Measurements from ENCODE around the gene TOPAZ1. TPM values are rescaled to one million over a fixed set of nuclear protein-coding genes. Genes with fewer than 3 reads are reported as not detected.

Gene TOPAZ1
- total and polyA plus RNA-seq, 9 of the 15 experiments (the other 6 are each of a cell fraction or from before 2014, with no cell fraction given), result 0.01 TPM; not detected in 8

GRCh38 chr3:44348993-44349392 is 107.3 kb downstream of the TOPAZ1 start (continued):
- TF ChIP-seq GTF2B (IDR thresholded peaks at IDR 0.05; ENCODE audit: extremely low read depth, insufficient read length), result no peak
- peak; percentile 74 for TF ChIP-seq DPF2 (IDR thresholded peaks at IDR 0.05)
- no peak for TF ChIP-seq XRCC3 (IDR thresholded peaks at IDR 0.05)
- peak; percentile 37; the same call in 1 of the 2 replicates for TF ChIP-seq MTA1 (IDR thresholded peaks at IDR 0.05; ENCODE audit: borderline replicate concordance)
- TF ChIP-seq SLC30A9 (CRISPR knock-in tag; IDR thresholded peaks at IDR 0.05), result no peak
- TF ChIP-seq SMARCE1 (IDR thresholded peaks at IDR 0.05), result peak; percentile 87
- TF ChIP-seq BDP1 (IDR thresholded peaks at IDR 0.05; ENCODE audit: insufficient read depth, insufficient read length), result no peak
- TF ChIP-seq ZNF408 (CRISPR knock-in tag; IDR thresholded peaks at IDR 0.05; ENCODE audit: low read depth), result no peak
- TF ChIP-seq ARHGAP35 (IDR thresholded peaks at IDR 0.05; ENCODE audit: partially characterized antibody), result no peak
- TF ChIP-seq LEF1 (IDR thresholded peaks at IDR 0.05), result no peak
- no peak for TF ChIP-seq CTCFL (IDR thresholded peaks at IDR 0.05; ENCODE audit: borderline replicate concordance, insufficient read depth, low read depth, low read length, poor library complexity, severe bottlenecking)
- no peak for TF ChIP-seq IRF2 (CRISPR knock-in tag; IDR thresholded peaks at IDR 0.05)
- no peak for TF ChIP-seq HSF4 (CRISPR knock-in tag; IDR thresholded peaks at IDR 0.05; ENCODE audit: borderline replicate concordance)
- no peak for TF ChIP-seq TAF15 (IDR thresholded peaks at IDR 0.05; ENCODE audit: low read depth, low read length)
- TF ChIP-seq GATAD2A (IDR thresholded peaks at IDR 0.05), result no peak
- no peak for TF ChIP-seq ELF4 (CRISPR knock-in tag; IDR thresholded peaks at IDR 0.05)
- no peak for TF ChIP-seq ZNF431 (CRISPR knock-in tag; IDR thresholded peaks at IDR 0.05)
- no peak for TF ChIP-seq SP1 (CRISPR knock-in tag; IDR thresholded peaks at IDR 0.05)
- TF ChIP-seq EZH2 (IDR thresholded peaks at IDR 0.05; ENCODE audit: borderline replicate concordance, low read depth, low read length), result no peak
- no peak for TF ChIP-seq KDM5B (IDR thresholded peaks at IDR 0.05; ENCODE audit: insufficient replicate concordance, low read depth, low read length)
- TF ChIP-seq NR2C2 (CRISPR knock-in tag; IDR thresholded peaks at IDR 0.05), result no peak
- TF ChIP-seq NR2C2 (tag; IDR thresholded peaks at IDR 0.05), result no peak
- no peak for TF ChIP-seq CHD1 (IDR thresholded peaks at IDR 0.05; ENCODE audit: low read length)
- TF ChIP-seq ZNF354B (CRISPR knock-in tag; IDR thresholded peaks at IDR 0.05), result no peak
- TF ChIP-seq TCF15 (CRISPR knock-in tag; IDR thresholded peaks at IDR 0.05), result no peak
- TF ChIP-seq CBFA2T3 (IDR thresholded peaks at IDR 0.05), result peak; percentile 43
- no peak for TF ChIP-seq ZNF384 (IDR thresholded peaks at IDR 0.05; ENCODE audit: low read depth, low read length)
- no peak for TF ChIP-seq HLTF (IDR thresholded peaks at IDR 0.05)
- no peak for TF ChIP-seq HCFC1 (IDR thresholded peaks at IDR 0.05; ENCODE audit: low read depth, low read length)
- TF ChIP-seq MAFK (IDR thresholded peaks at IDR 0.05; ENCODE audit: low read length), result no peak
- peak; percentile 70; the same call in 1 of the 2 replicates for TF ChIP-seq JUN (IDR thresholded peaks at IDR 0.05; ENCODE audit: borderline replicate concordance, low read depth, low read length)
- TF ChIP-seq JUN (CRISPR knock-in tag; IDR thresholded peaks at IDR 0.05; ENCODE audit: borderline replicate concordance), result no peak
- TF ChIP-seq CBFA2T2 (conservative IDR thresholded peaks at IDR 0.05), result 0 out of 2 replicates have a peak, but pooled peaks have one; percentile 20

All from K562 (cell line).